GM12891 (cell line): ENCODE measurements around the gene PLCB1.

Experiments
- PAX5 ChIP-seq: IDR thresholded peaks from 2 replicates; pipeline ENCODE4 v1.6.1; 2011; ENCODE audit warnings: low read length, moderate library complexity, mild to moderate bottlenecking; ENCODE audit not compliant: insufficient read depth, severe bottlenecking
- POLR2A ChIP-seq: IDR thresholded peaks from 2 replicates; pipeline ENCODE4 v1.6.1; 2011; ENCODE audit warnings: low read depth, low read length, control low read depth
- POLR2AphosphoS5 ChIP-seq: IDR thresholded peaks from 2 replicates; pipeline ENCODE4 v1.6.1; 2011; ENCODE audit warnings: low read depth, low read length, control low read depth
- SPI1 ChIP-seq: IDR thresholded peaks from 2 replicates; pipeline ENCODE4 v1.6.1; 2011; ENCODE audit warnings: low read depth, low read length, control low read depth
- TAF1 ChIP-seq: IDR thresholded peaks from 2 replicates; pipeline ENCODE4 v1.6.1; 2011; ENCODE audit warnings: low read depth, low read length, control low read depth

GRCh38 chr20:8427419-8428040 lies 295.5 kb downstream of the PLCB1 start:
- TF ChIP-seq POLR2AphosphoS5 (no peak), TAF1 (no peak), POLR2A (no peak), PAX5 (no peak), SPI1 (no peak)
